HEK293T (cell line): Measurements from ENCODE around the gene TANC1.

Experiments used
- BHLHE40 ChIP-seq: fragments of 450-650 bp; IDR thresholded peaks from 2 replicates; pipeline ENCODE4 v1.6.1; 2016; ENCODE audit warnings: mild to moderate bottlenecking, moderate library complexity, borderline replicate concordance
- ELF4 ChIP-seq: fragments of 450-650 bp; IDR thresholded peaks from 2 replicates; pipeline ENCODE4 v1.6.1; 2017; ENCODE audit warnings: antibody characterized with exemption
- FOXK2 ChIP-seq: fragments of 450-650 bp; IDR thresholded peaks from 2 replicates; pipeline ENCODE4 v1.6.1; 2016; ENCODE audit warnings: mild to moderate bottlenecking
- FOXM1 ChIP-seq: fragments of 450-650 bp; IDR thresholded peaks from 2 replicates; pipeline ENCODE4 v1.6.1; 2017; ENCODE audit warnings: mild to moderate bottlenecking, borderline replicate concordance
- HDGF ChIP-seq: fragments of 450-650 bp; IDR thresholded peaks from 2 replicates; pipeline ENCODE4 v1.6.1; 2017; ENCODE audit warnings: antibody characterized with exemption, borderline replicate concordance
- L3MBTL2 ChIP-seq: fragments of 450-650 bp; conservative IDR thresholded peaks from 2 replicates; pipeline ENCODE4 v1.6.1; 2016; ENCODE audit warnings: mild to moderate bottlenecking
- LEF1 ChIP-seq: fragments of 450-650 bp; IDR thresholded peaks from 2 replicates; pipeline ENCODE4 v1.6.1; 2017; ENCODE audit warnings: mild to moderate bottlenecking, borderline replicate concordance
- PKNOX1 ChIP-seq: fragments of 450-650 bp; IDR thresholded peaks from 2 replicates; pipeline ENCODE4 v1.6.1; 2016
- SP1 ChIP-seq: fragments of 450-650 bp; IDR thresholded peaks from 2 replicates; pipeline ENCODE4 v1.6.1; 2017
- TARDBP ChIP-seq: fragments of 450-650 bp; IDR thresholded peaks from 2 replicates; pipeline ENCODE4 v1.6.1; 2016
- ZNF384 ChIP-seq: fragments of 450-650 bp; IDR thresholded peaks from 2 replicates; pipeline ENCODE4 v1.6.1; 2016

GRCh38 chr2:158969715-158970240, 1.3 kb downstream of the TANC1 start:
- TF ChIP-seq BHLHE40: no peak
- TF ChIP-seq ELF4: no peak
- no peak for TF ChIP-seq TARDBP
- TF ChIP-seq L3MBTL2: 0 out of 2 replicates have a peak, but pooled peaks have one; percentile 22
- no peak for TF ChIP-seq FOXK2
- TF ChIP-seq ZNF384: no peak
- TF ChIP-seq FOXM1: no peak
- TF ChIP-seq PKNOX1: no peak
- TF ChIP-seq HDGF: no peak
- no peak for TF ChIP-seq LEF1
- TF ChIP-seq SP1: no peak
